Neural progenitor cell (in vitro differentiated cells): ENCODE data around the gene CRELD1.
A peak's percentile ranks its signal among the peaks of the same experiment; 100 is the strongest.

ENCODE experiments used
- CTCF ChIP-seq: fragments of 200-600 bp; sonication (generic); IDR thresholded peaks from 2 replicates; pipeline ENCODE4 v1.5.1; 2017; ENCODE audit warnings: antibody characterized with exemption, mild to moderate bottlenecking
- EZH2 ChIP-seq: fragments of 200-600 bp; sonication (generic); IDR thresholded peaks from 2 replicates; pipeline ENCODE4 v1.6.1; 2017; ENCODE audit warnings: antibody characterized with exemption, mild to moderate bottlenecking, moderate library complexity

- peak; percentile 30 for TF ChIP-seq CTCF
- no peak for TF ChIP-seq EZH2
Observed at GRCh38 chr3:9934235-9934621, 594 bp downstream of the CRELD1 start.
